ENCODE results near the gene WRNIP1.

GRCh38 chr6:2772840-2773239 lies 7.6 kb downstream of the WRNIP1 start:
- TF ChIP-seq CTCF (IDR thresholded peaks at IDR 0.05) (no peak), POLR2A (IDR thresholded peaks at IDR 0.05) (no peak)
